OCI-LY7 (cell line): ENCODE data around the gene ZBED1. TPM values are rescaled to one million over a fixed set of nuclear protein-coding genes. Genes with fewer than 3 reads are reported as not detected.
"Not testable (repeated sequence)": the region's sequence is repeated elsewhere in the genome, so short reads cannot be mapped to it uniquely, and the experiment has no call there.

ENCODE experiments used
- BruUV-seq: library from RNA; stranded (reverse); fragments of 400-500 nt; replicated peaks from 2 replicates; lab custom pipeline; 2021; lab: Mats Ljungman, UMichigan
- CTCF ChIA-PET: fragments of 300-600 bp; sonication (Branson Sonifier 250); formaldehyde crosslinking; loops from one replicate; lab custom pipeline; 2022; ENCODE audit warnings: antibody characterized with exemption; ENCODE audit not compliant: unreplicated experiment; lab: Charles Lee
- POLR2A ChIA-PET: fragments of 300-600 bp; sonication (Branson Sonifier 250); formaldehyde crosslinking; loops from one replicate; lab custom pipeline; 2022; ENCODE audit warnings: antibody characterized with exemption; lab: Charles Lee
- DNase-seq: peaks from one replicate; pipeline ENCODE4 v3.0.0-alpha.2; 2015; ENCODE audit warnings: low spot score
- H2AFZ ChIP-seq: fragments of 200-600 bp; sonication (generic), shearing (Covaris generic); 2 replicates; pipeline ENCODE4 v1.6.1; 2014; ENCODE audit warnings: mild to moderate bottlenecking, antibody characterized with exemption, low read length, moderate library complexity
- H3K27ac ChIP-seq: fragments of 200-600 bp; sonication (generic); 2 replicates; pipeline ENCODE4 v1.5.1; 2014; ENCODE audit warnings: mixed run types, low read depth, mild to moderate bottlenecking, moderate library complexity, low read length, inconsistent platforms; ENCODE audit not compliant: poor library complexity, severe bottlenecking
- H3K36me3 ChIP-seq: fragments of 200-600 bp; sonication (generic); 2 replicates; pipeline ENCODE4 v1.6.1; 2014; ENCODE audit warnings: mild to moderate bottlenecking, antibody characterized with exemption, low read length, moderate library complexity, mixed read lengths; ENCODE audit not compliant: insufficient read depth
- H3K4me1 ChIP-seq: fragments of 200-600 bp; sonication (generic); 2 replicates; pipeline ENCODE4 v1.5.1; 2014; ENCODE audit warnings: mild to moderate bottlenecking, low read length; ENCODE audit not compliant: insufficient read depth, poor library complexity, severe bottlenecking
- H3K4me2 ChIP-seq: fragments of 200-600 bp; sonication (generic); 2 replicates; pipeline ENCODE4 v1.6.1; 2014; ENCODE audit warnings: mild to moderate bottlenecking, low read length
- H3K4me3 ChIP-seq: fragments of 200-600 bp; sonication (generic); 2 replicates; pipeline ENCODE4 v1.5.1; 2014; ENCODE audit warnings: mild to moderate bottlenecking, low read depth, low read length; ENCODE audit not compliant: poor library complexity, severe bottlenecking
- H3K79me2 ChIP-seq: fragments of 200-600 bp; sonication (generic); 2 replicates; pipeline ENCODE4 v1.6.1; 2016; ENCODE audit warnings: low read depth, mild to moderate bottlenecking, low read length, moderate library complexity, mixed read lengths; ENCODE audit not compliant: insufficient read depth
- H3K9me2 ChIP-seq: fragments of 200-600 bp; sonication (generic); 2 replicates; pipeline ENCODE4 v1.6.1; 2016; ENCODE audit warnings: mild to moderate bottlenecking, low read length, mixed read lengths; ENCODE audit not compliant: insufficient read depth
- H3K9me3 ChIP-seq: fragments of 200-600 bp; sonication (generic); 2 replicates; pipeline ENCODE4 v1.6.1; 2014; ENCODE audit warnings: mild to moderate bottlenecking, mixed run types, low read length, mixed read lengths
- H4K20me1 ChIP-seq: fragments of 200-600 bp; sonication (generic); 2 replicates; pipeline ENCODE4 v1.6.1; 2014; ENCODE audit warnings: mild to moderate bottlenecking, antibody characterized with exemption, low read length, moderate library complexity, mixed read lengths; ENCODE audit not compliant: insufficient read depth
- EZH2phosphoT487 ChIP-seq: fragments of 200-600 bp; sonication (generic); IDR thresholded peaks from 2 replicates; pipeline ENCODE4 v1.6.1; 2018; ENCODE audit warnings: low read depth, borderline replicate concordance, mild to moderate bottlenecking, mixed run types, antibody characterized with exemption, low read length, moderate library complexity, mixed read lengths
- intact Hi-C: fragments of 100-400 bp; cut with micrococcal nuclease; formaldehyde crosslinking; loops from one replicate; pipeline ENCODE4 v1.10.0; 2022; ENCODE audit not compliant: unreplicated experiment
- total RNA-seq, 2 experiments: library from RNA; depleted of rRNA in 1 of 2; stranded (reverse); fragments of >200 nt in 1 of 2; shearing (Covaris generic) in 1 of 2; gene quantifications; 2 replicates each; pipeline ENCODE4 v1.2.3, GENCODE V29; 2014 to 2022
- TF ChIP-seq, protein P1 (sequence below): fragments of 200-600 bp; sonication (generic); conservative IDR thresholded peaks from 2 replicates; pipeline ENCODE4 v1.5.1; 2014; ENCODE audit warnings: mild to moderate bottlenecking, antibody characterized with exemption, low read length, moderate library complexity, mixed read lengths

Gene ZBED1
- total RNA-seq, 2 experiments from 2014 or later = 57.6 to 58.7 TPM

DNA sequence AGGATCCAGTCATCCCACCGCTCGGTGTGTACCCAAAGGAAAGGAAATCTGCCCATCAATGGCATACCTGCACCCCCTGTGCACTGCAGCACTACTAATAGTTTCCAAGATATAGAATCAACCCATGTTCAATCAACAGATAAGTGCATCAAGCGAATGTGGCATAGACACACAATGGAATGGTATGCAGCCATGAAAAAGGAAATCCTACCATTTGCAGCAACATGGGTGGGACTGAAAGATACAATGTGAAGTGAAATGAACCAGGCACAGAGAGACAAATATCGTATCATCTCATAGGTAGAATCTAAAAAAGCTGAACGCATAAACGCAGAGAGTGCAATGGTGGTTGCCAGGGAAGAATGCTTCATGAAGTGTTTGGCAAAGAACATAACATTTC is 42.5 kb downstream of the ZBED1 start:
- TF ChIP-seq, protein P1, sequence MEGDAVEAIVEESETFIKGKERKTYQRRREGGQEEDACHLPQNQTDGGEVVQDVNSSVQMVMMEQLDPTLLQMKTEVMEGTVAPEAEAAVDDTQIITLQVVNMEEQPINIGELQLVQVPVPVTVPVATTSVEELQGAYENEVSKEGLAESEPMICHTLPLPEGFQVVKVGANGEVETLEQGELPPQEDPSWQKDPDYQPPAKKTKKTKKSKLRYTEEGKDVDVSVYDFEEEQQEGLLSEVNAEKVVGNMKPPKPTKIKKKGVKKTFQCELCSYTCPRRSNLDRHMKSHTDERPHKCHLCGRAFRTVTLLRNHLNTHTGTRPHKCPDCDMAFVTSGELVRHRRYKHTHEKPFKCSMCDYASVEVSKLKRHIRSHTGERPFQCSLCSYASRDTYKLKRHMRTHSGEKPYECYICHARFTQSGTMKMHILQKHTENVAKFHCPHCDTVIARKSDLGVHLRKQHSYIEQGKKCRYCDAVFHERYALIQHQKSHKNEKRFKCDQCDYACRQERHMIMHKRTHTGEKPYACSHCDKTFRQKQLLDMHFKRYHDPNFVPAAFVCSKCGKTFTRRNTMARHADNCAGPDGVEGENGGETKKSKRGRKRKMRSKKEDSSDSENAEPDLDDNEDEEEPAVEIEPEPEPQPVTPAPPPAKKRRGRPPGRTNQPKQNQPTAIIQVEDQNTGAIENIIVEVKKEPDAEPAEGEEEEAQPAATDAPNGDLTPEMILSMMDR = no peak
- no peak for TF ChIP-seq EZH2phosphoT487
- Histone ChIP-seq H3K4me3 (no peak overlapping the region), H3K4me1 (no peaks in the 10 kb centered on the region), H3K9me2 (no peaks in the 10 kb centered on the region), H3K27ac (no peak overlapping the region), H3K79me2 (no peaks in the 10 kb centered on the region), H4K20me1 (no peaks in the 10 kb centered on the region), H2AFZ (no peak overlapping the region), H3K4me2 (no peak overlapping the region), H3K9me3 (no peaks in the 10 kb centered on the region; the same call in 1 of the 2 replicates), H3K36me3 (no peaks in the 10 kb centered on the region; the same call in 1 of the 2 replicates)
- intact Hi-C loops = no loop called here
- DNase-seq = no peak
- BruUV-seq = no TSS peak
- ChIA-PET POLR2A (no interaction called here), CTCF (no interaction called here)

DNA sequence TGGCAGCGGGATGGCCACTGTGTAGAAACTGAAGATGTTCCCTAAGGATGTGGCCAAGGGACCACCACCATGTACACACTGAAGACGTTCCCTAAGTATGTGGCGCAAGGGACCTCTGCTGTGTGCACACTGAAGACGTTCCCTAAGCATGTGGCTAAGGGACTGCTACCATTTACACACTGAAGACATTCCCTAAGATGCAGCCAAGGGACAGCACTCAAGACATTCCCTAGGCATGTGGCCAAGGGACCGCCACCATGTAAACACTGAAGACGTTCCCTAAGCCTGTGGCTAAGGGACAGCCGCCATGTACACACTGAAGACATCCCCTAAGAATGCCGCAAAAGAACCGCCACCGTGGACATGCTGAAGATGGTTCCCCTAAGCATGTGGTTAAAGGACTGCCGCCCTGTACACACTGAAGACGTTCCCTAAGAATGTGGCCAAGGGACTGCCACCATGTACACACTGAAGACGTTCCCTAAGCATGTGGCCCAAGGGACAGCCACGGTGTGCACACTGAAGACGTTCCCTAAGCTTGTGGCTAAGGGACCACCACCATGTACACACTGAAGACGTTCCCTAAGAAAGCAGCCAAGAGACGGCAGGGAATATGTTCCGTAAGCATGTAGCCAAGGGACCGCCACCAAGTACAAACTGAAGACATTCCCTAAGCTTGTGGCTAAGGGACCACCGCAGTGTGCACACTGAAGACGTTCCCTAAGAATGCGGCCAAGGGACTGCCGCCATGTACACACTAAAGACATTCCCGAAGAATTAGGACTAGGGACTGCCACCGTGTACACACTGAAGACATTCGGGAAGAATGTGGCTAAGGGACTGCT is 43.3 kb downstream of the ZBED1 start:
- Histone ChIP-seq H4K20me1 (no peaks in the 10 kb centered on the region), H3K4me3 (no peak overlapping the region), H3K4me1 (no peaks in the 10 kb centered on the region), H3K9me3 (no peaks in the 10 kb centered on the region; the same call in 1 of the 2 replicates), H3K27ac (no peak overlapping the region), H3K9me2 (no peaks in the 10 kb centered on the region), H3K4me2 (no peak overlapping the region), H3K79me2 (no peaks in the 10 kb centered on the region), H3K36me3 (no peaks in the 10 kb centered on the region; the same call in 1 of the 2 replicates), H2AFZ (no peak overlapping the region)
- POLR2A ChIA-PET = no interaction called here
- no TSS peak for BruUV-seq
- no peak for DNase-seq
- no peak for TF ChIP-seq EZH2phosphoT487
- TF ChIP-seq, protein P1 = no peak
- CTCF ChIA-PET = no interaction called here
- intact Hi-C loops = no loop called here

DNA sequence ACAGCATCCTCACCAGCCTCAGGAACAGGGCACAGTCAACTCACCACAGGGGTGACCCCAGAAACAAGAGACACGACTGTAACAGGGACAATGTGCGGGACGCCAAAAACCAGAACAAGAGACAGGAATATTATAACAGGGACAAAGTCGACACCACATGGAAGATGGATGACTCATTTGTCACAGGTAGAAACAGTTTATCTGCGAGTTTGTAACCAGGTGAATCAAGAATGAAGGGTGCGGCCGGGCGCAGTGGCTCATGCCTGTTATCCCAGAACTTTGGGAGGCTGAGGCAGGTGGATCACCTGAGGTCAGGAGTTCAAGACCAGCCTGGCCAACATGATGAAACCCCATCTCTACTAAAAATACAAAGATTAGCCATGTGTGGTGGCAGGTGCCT is 44.7 kb downstream of the ZBED1 start:
- H3K4me2 ChIP-seq, H3K36me3 ChIP-seq, H4K20me1 ChIP-seq, intact Hi-C loops, CTCF ChIA-PET, H3K4me3 ChIP-seq, H3K4me1 ChIP-seq, H3K9me3 ChIP-seq, POLR2A ChIA-PET, H2AFZ ChIP-seq, H3K9me2 ChIP-seq, H3K27ac ChIP-seq, BruUV-seq, DNase-seq, H3K79me2 ChIP-seq: not testable (repeated sequence)

DNA sequence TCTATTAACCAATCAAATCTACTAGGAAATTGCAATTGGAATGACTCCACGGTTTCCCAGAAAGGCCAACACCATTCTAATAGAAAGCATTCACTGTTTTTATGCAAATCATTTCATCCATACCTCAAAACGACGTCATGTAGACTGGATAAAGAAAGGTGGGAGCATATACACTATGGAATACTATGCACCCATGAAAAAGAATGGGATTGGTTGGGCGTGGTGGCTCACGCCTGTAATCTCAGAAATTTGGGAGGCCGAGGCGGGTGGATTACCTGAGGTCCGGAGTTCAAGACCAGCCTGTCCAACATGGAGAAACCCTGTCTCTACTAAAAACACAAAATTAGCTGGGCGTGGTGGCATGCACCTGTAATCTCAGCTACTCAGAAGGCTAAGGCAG is 46.2 kb downstream of the ZBED1 start:
- H3K4me3 ChIP-seq, CTCF ChIA-PET, H3K36me3 ChIP-seq, H3K9me2 ChIP-seq, H3K4me1 ChIP-seq, H3K4me2 ChIP-seq, DNase-seq, POLR2A ChIA-PET, H3K27ac ChIP-seq, H4K20me1 ChIP-seq, H3K79me2 ChIP-seq, intact Hi-C loops, H3K9me3 ChIP-seq, H2AFZ ChIP-seq, BruUV-seq: not testable (repeated sequence)
